Measurements from ENCODE around the gene COL6A1.
"Not testable (repeated sequence)": the region's sequence is repeated elsewhere in the genome, so short reads cannot be mapped to it uniquely, and the experiment has no call there.

The COL6A1 gene

GRCh38 chr21:45945066-45945867 is 36.3 kb upstream of the COL6A1 start:
- no peak for DNase-seq (ENCODE audit: low read depth)

- no peak for DNase-seq (ENCODE audit: low read depth)
Observed at GRCh38 chr21:45945868-45946210, 35.7 kb upstream of the COL6A1 start.

GRCh38 chr21:45947296-45947695 is 34.3 kb upstream of the COL6A1 start:
- no peak for DNase-seq (ENCODE audit: low read depth)

- DNase-seq (ENCODE audit: low read depth) = no peak
Observed at GRCh38 chr21:45947716-45948255, 33.8 kb upstream of the COL6A1 start.

DNA sequence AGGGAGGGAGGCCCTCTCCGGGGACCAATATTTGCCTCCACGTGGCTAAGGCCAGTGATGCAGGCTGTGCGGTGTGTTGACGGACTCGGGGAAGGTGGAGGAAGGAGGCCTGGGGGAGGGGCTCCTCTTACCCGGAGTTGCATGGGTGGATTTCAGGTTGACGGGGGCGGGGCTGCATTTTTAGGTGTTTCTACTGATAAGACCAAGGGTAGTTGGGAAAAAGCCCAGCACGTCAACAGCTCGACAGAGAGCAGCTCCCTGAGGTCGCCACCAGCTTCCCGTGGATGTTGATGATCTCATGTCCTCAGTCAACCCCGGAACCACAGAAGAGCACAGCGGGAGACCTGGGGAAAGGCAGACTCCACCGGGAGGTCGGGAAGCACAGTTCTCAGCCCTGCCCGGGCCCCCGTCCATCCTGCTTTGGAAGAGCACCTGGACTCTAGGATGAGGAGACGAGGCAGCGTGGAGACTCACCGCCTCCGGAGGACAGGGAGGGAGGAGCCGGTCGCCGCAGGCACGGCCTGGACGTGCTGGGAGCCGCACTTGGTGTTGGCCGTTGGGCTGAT is 32.9 kb upstream of the COL6A1 start:
- no peak for DNase-seq (ENCODE audit: low read depth)

GRCh38 chr21:45949928-45950739 is 31.4 kb upstream of the COL6A1 start:
- DNase-seq (ENCODE audit: low read depth) = no peak

GRCh38 chr21:45950740-45951515 is 30.6 kb upstream of the COL6A1 start:
- DNase-seq (ENCODE audit: low read depth) = no peak

- no peak for DNase-seq (ENCODE audit: low read depth)
Observed at GRCh38 chr21:45951676-45952075, 29.9 kb upstream of the COL6A1 start.

- DNase-seq (ENCODE audit: low read depth) = not testable (repeated sequence)
Observed at GRCh38 chr21:45952527-45952926, 29.0 kb upstream of the COL6A1 start.

GRCh38 chr21:45952974-45953373 is 28.6 kb upstream of the COL6A1 start:
- DNase-seq (ENCODE audit: low read depth) = no peak

GRCh38 chr21:45954261-45954660 is 27.3 kb upstream of the COL6A1 start:
- no peak for DNase-seq (ENCODE audit: low read depth)

GRCh38 chr21:45954921-45955320 is 26.6 kb upstream of the COL6A1 start:
- no peak for DNase-seq (ENCODE audit: low read depth)

- DNase-seq (ENCODE audit: low read depth) = no peak
Observed at GRCh38 chr21:45957551-45957950, 24.0 kb upstream of the COL6A1 start.

- no peak for DNase-seq (ENCODE audit: low read depth)
Observed at GRCh38 chr21:45957981-45958600, 23.5 kb upstream of the COL6A1 start.

DNA sequence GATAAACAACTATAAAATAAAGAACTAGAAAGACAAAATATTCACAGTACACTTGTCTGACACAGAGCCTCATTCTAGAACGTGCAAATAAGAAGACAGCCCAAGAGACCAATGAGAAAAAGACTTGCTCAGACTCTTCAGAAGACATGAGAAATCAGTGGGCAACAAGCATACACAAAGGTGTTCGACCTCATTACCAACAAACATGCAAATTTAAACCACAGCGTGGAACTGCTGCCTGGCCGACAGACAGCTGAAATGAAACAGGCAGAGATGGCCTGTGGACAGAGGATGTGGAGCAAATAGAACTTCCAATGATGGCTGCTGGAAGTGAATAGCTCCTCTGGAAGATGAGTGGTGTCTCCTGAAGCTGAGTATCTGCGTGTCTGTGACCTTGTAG is 22.4 kb upstream of the COL6A1 start:
- no peak for DNase-seq (ENCODE audit: low read depth)

- no peak for DNase-seq (ENCODE audit: low read depth)
Observed at GRCh38 chr21:45959779-45960390, 21.7 kb upstream of the COL6A1 start.

DNA sequence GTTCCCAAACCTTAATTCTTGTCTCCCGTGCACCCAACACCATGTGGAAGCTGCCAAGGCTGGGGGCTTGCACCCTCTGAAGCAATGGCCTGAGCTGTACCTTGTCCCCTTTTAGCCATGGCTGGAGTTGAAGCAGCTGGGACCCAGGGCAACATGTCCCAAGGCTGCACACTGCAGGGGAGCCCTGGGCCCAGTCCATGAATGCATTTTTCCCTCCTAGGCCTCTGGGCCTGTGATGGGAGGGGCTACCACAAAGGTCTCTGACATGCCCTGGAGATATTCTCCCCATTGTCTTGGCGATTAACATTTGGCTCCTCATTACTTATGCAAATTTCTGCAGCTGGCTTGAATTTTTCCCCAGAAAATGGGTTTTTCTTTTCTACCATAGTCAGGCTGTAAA is 20.2 kb upstream of the COL6A1 start:
- DNase-seq (ENCODE audit: low read depth) = not testable (repeated sequence)

GRCh38 chr21:45962531-45963231 is 18.9 kb upstream of the COL6A1 start:
- no peak for DNase-seq (ENCODE audit: low read depth)

DNA sequence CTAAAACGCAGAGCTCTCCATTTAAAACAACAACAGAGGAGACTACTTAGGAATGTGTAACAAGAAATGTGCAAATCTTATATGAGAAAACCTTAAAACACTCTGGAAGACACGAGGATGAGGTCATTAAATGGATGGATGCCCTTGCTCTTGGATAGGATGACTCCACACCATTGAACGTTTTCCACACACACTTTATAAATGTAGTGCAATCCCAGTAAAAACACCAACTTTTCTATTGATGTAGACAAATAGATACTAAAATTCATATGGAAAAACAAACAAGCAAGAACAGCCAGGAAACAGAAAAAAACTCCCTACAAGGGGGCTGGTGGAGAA is 18.4 kb upstream of the COL6A1 start:
- DNase-seq (ENCODE audit: low read depth) = no peak

DNA sequence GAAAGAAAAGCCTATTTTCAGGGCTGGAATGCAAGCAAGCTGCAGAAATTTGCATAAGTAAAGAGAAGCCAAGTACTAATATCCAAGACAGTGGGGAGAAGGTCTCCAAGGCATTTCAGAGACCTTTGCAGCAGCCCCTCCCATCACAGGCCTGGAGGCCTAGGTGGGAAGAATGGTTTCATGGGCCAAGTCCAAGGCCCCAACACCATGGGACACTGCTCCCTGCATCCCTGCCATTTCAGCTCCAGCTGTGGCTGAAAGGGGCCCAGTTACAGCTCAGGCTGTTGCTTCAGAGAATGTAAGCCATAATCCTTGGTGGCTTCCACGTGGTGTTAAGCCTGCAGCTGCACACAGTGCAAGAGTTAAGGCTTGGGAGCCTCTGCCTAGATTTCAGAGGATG is 16.9 kb upstream of the COL6A1 start:
- DNase-seq (ENCODE audit: low read depth) = no peak

Measured in activated gamma-delta T cell treated with anti-CD3 and anti-CD28 coated beads, Interleukin-2, amount 50 U/mL, for 16 hours (primary cell).